H1 (cell line): Measurements from ENCODE around the gene CPA1. TPM values are rescaled to one million over a fixed set of nuclear protein-coding genes. Genes with fewer than 3 reads are reported as not detected.

Experiments
- EP300 ChIP-seq, 2 experiments: IDR thresholded peaks; 1 replicate in 1 of 2; 2 replicates in 1 of 2; pipeline ENCODE4 v1.6.1; 2011 to 2012; ENCODE audit warnings: low read depth in 2 of 2, low read length in 2 of 2, mild to moderate bottlenecking in 2 of 2, borderline replicate concordance in 1 of 2, inconsistent platforms in 1 of 2, moderate library complexity in 1 of 2
- GTF2F1 ChIP-seq: IDR thresholded peaks from 2 replicates; pipeline ENCODE4 v1.6.1; 2012; ENCODE audit warnings: low read depth, low read length, improper control_type of control experiment, borderline replicate concordance
- KDM1A ChIP-seq: fragments of 200-600, 300-600 bp; sonication (generic); IDR thresholded peaks from 2 replicates; pipeline ENCODE4 v1.7.1; 2016; ENCODE audit warnings: mild to moderate bottlenecking, low read length, borderline replicate concordance
- polyA plus RNA-seq, 7 experiments: library from polyadenylated mRNA; depleted of rRNA in 3 of 7; stranded (reverse) in 5 of 7; unstranded in 2 of 7; fragments of >200 nt in 5 of 7; fragments of 200-250 nt in 2 of 7; gene quantifications; 1 replicate in 5 of 7; 2 replicates in 1 of 7; 4 replicates in 1 of 7; pipeline versions ENCODE4 v1.2.1 to v1.2.3, GENCODE V29; 2011 to 2013; ENCODE audit warnings: missing spikeins in 2 of 7, mixed read lengths in 2 of 7
- total RNA-seq: library from RNA; stranded (reverse); fragmentation: NEBNext Ultra II Directional; extraction: Animal tissue kit (Norgen Biotek cat#: 25700); gene quantifications from 2 replicates; pipeline ENCODE4 v1.2.1, GENCODE V29; 2021
- TF ChIP-seq, protein P1 (sequence below): IDR thresholded peaks from 2 replicates; pipeline ENCODE4 v1.6.1; 2011; ENCODE audit warnings: low read depth, mild to moderate bottlenecking, low read length; ENCODE audit not compliant: insufficient read depth

CPA1 gene
- total and polyA plus RNA-seq, 2 of the 8 experiments (the other 6 are each of a cell fraction or from before 2014, with no cell fraction given): not detected

DNA sequence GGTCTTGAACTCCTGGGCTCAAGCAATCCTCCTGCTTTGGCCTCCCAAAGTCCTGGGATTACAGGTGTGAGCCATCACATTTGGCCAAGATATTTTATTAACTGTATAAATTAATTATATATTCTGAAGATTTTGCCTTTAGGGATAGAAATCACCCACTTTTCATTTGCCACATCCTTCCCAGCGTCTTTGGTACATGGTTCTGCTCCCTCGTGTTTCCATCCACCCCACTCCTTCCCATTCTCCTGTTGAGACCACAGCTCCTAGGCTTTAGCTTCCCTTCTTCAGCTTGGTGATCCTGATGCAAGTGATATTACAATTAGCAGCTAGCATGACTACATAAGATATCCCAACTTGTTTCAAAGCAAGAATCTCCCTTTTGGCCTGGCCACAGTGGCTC lies 8.4 kb downstream of the CPA1 start (continued):
- TF ChIP-seq EP300 (IDR thresholded peaks at IDR 0.05; ENCODE audit: borderline replicate concordance in 1 of 2, low read depth in 2 of 2, low read length in 2 of 2) (no peak), KDM1A (no peak), GTF2F1 (no peak)
- TF ChIP-seq, protein P1, sequence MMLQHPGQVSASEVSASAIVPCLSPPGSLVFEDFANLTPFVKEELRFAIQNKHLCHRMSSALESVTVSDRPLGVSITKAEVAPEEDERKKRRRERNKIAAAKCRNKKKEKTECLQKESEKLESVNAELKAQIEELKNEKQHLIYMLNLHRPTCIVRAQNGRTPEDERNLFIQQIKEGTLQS: no peak
- TF ChIP-seq, all 59 proteins: peak for 0
